Lower leg skin (tissue), 4 donors: ENCODE results near the gene UBE2G2. TPM values are rescaled to one million over a fixed set of nuclear protein-coding genes. Genes with fewer than 3 reads are reported as not detected.

ENCODE experiments used
- DNase-seq, 2 donors: peaks; one replicate each; pipeline ENCODE4 v3.0.0-alpha.2; 2019; ENCODE audit warnings: low spot score in 2 of 2
- H3K4me3 ChIP-seq: fragments of 200-600 bp; sonication (generic); 2 replicates; pipeline ENCODE4 v1.5.1; 2017; ENCODE audit warnings: mild to moderate bottlenecking, low read depth; ENCODE audit not compliant: poor library complexity, severe bottlenecking
- CTCF ChIP-seq, 3 donors: fragments of 450-650 bp; IDR thresholded peaks; one replicate each; pipeline ENCODE4 v1.5.1; 2016; ENCODE audit warnings: antibody characterized with exemption in 3 of 3, mild to moderate bottlenecking in 3 of 3, moderate library complexity in 2 of 3
- POLR2A ChIP-seq, 2 donors: fragments of 450-650 bp; IDR thresholded peaks; one replicate each; pipeline ENCODE4 v1.6.1; 2016 to 2017; ENCODE audit warnings: antibody characterized with exemption in 2 of 2, mild to moderate bottlenecking in 1 of 2, moderate library complexity in 1 of 2
- WGBS, 2 donors: methylation state at CpG; one replicate each; pipeline ENCODE4 v1.1.5; 2018; 5-methylcytosine and 5-hydroxymethylcytosine counted together
- intact Hi-C: fragments of 100-400 bp; cut with DNase I; formaldehyde crosslinking; loops from one replicate; pipeline ENCODE4 v1.15.0; 2023; ENCODE audit warnings: low total_unique reads
- total RNA-seq, 4 donors: library from RNA; depleted of rRNA; stranded (reverse); fragments of >200 nt; gene quantifications; one replicate each; pipeline ENCODE4 v1.1.0, GENCODE V29; 2016

The UBE2G2 gene
- total RNA-seq, 4 donors from 2014 or later, result 37.2 to 61.8 (median 49.8) TPM

- TF ChIP-seq POLR2A (IDR thresholded peaks at IDR 0.05) (no peak), CTCF (IDR thresholded peaks at IDR 0.05) (no peak)
- intact Hi-C loops, result no loop called here
- 86 to 89% methylated on average over 4 of the region's 4 CpGs for WGBS, 2 donors
- no peak overlapping the region for H3K4me3 ChIP-seq
- no peak for DNase-seq
Measured at GRCh38 chr21:44828362-44829056, 26.9 kb upstream of the UBE2G2 start.

DNA sequence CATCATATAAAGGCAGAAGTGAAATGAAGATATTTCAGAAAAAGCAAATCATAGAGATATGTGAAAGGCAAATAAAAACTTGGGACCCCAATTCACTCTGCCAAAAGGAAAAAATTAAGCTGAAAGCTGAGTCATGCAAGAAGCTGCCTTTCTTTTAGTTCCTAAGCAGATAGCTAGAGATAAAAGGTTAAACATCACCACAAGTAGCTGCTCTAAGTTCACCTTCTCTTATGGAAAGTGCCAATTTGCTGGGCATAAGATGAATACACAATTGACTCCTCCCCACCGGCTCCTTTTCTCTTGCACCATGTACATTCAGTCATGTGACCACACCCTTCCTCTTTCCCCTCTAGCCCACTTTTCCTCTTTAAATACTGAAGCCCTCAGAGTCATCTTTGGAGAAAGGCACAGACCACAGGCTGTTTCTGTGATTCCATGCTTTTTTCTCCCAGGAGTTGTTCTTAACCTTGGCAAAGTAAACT is 21.6 kb upstream of the UBE2G2 start:
- no peak for TF ChIP-seq CTCF (IDR thresholded peaks at IDR 0.05)
- no peak for TF ChIP-seq POLR2A (IDR thresholded peaks at IDR 0.05)
- 81 to 90% methylated on average over 1 of the region's 1 CpG for WGBS, 2 donors
- no peak overlapping the region for H3K4me3 ChIP-seq
- peak in 1 of 2 donors; percentile 8 for DNase-seq
- intact Hi-C loops, result no loop called here

DNA sequence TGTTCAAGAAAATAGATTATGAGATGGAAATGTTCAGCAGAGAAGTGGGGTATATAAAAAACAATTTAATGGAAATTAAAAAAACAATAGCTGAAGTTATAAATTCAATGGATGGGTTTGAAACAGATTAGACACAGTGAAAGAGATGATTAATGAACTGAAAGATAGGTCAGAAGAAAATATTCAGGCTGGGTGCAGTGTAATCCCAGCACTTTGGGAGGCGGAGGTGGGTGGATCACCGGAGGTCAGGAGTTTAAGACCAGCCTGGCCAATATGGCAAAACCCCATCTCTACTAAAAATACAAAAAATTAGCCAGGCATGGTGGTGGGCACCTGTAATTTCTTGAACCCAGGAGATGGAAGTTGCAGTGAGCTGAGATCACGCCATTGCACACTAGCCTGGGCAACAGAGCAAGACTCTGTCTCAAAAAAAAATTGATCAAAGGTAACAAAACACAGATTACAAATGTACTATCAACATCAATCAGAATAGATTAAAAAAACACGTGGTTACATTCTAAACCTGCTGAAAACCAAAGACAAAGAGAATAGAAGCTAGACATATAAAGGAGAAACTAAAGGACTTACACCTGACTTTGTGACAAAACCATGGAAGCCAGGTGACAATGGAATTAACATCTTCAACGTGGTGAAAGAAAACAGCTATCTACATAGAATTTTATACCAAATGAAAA is 21.0 kb upstream of the UBE2G2 start:
- no peak for DNase-seq
- H3K4me3 ChIP-seq, result no peak overlapping the region
- intact Hi-C loops, result no loop called here
- TF ChIP-seq CTCF (IDR thresholded peaks at IDR 0.05) (no peak), POLR2A (IDR thresholded peaks at IDR 0.05) (no peak)
- 67 to 74% methylated on average over 5 of the region's 5 CpGs for WGBS, 2 donors

DNA sequence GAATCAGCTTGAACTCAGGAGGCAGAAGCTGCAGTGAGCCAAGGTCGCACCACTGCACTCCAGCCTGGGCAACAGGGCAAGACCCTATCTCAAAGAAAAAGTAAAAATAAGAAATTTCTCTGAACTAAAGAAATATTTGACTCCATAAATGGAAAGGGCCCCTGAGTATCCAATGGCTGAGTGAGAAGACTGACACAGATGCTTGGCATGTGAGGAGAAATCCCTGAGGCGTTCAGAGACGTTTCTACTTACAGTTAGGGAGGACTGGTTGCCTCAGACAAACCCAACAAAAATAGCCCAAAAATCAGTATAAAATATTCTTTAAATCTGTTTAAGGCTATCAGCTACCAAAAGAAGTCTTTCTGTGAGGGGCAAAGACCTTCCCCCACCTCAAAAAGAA is 19.2 kb upstream of the UBE2G2 start:
- 47 to 54% methylated on average over 3 of the region's 3 CpGs for WGBS, 2 donors
- no peak for DNase-seq
- intact Hi-C loops, result no loop called here
- TF ChIP-seq POLR2A (IDR thresholded peaks at IDR 0.05) (no peak), CTCF (IDR thresholded peaks at IDR 0.05) (no peak)
- no peak overlapping the region for H3K4me3 ChIP-seq

DNA sequence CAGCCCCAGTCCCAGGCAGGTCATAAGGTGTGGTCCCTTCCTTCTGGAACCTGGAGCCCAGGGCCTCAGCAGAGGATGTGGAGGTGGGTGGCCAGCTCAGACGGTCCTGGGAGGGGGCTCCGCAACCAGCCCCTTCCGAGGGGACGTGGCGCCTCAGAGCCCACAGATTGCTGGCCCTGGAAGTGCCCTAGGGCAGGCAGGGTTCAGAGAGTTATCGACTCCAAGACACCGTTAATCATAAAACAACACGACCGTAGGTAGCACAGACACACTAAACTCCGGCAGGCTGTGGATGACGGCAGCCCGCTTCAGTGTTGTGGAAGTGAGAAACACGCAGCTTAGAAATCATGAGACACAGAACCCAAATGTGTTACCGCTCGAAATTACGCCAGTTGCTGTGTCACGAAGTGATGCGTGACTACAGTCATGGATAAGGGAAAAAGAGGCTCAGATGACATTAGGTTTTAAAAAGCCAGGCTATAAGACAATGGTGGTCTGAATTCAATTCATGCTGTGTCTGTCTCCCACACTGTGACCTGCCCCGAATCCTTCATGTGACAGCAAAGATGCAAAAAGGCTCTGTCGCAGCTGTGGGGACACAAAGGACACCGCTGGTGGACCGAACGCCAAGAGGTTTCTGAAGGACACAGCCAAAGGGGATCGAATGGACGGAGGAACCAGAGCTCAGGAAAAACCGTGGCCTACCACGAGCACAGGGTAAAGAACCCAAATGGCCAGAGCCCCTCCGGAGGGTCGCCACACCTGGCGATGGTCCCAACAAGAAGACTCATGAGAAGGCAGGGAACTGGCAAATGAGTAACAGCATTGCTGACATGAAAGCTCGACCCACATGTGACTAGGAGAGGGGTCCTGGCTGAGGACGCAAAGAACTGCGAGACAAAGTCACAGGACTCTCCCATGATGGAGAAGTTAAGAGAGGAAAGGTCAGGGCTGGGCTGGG is 17.9 kb upstream of the UBE2G2 start:
- intact Hi-C loops, result loop anchor here (10.0 kb wide), 1 partner anchor 55 kb away; the partner anchor contains the start of gene PTTG1IP
- no peak for DNase-seq
- 93 to 95% methylated on average over 32 to 33 of the region's 33 CpGs for WGBS, 2 donors
- no peak overlapping the region for H3K4me3 ChIP-seq
- no peak for TF ChIP-seq CTCF (IDR thresholded peaks at IDR 0.05)
- TF ChIP-seq POLR2A (IDR thresholded peaks at IDR 0.05), result no peak
